Activated naive CD4-positive, alpha-beta T cell treated with anti-CD3 and anti-CD28 coated beads, Interleukin-2, amount 50 U/mL, for 16 hours (primary cell): ENCODE measurements around the gene KRTAP5-2.
"Not testable (repeated sequence)": the region's sequence is repeated elsewhere in the genome, so short reads cannot be mapped to it uniquely, and the experiment has no call there.

ENCODE experiments used
- DNase-seq: peaks from one replicate; pipeline ENCODE4 v3.0.0-alpha.2; 2020

KRTAP5-2 gene

GRCh38 chr11:1586699-1587098, 11.4 kb downstream of the KRTAP5-2 start:
- no peak for DNase-seq

- DNase-seq: not testable (repeated sequence)
Measured at GRCh38 chr11:1584661-1585370, 13.3 kb downstream of the KRTAP5-2 start, which contains the start of gene KRTAP5-1. Gene KRTAP5-1, minus strand, starts transcription at chr11:1585283. Its CDS starts 34 bp downstream, at chr11:1585249.

- not testable (repeated sequence) for DNase-seq
Measured at GRCh38 chr11:1582909-1583308, 15.2 kb downstream of the KRTAP5-2 start.

GRCh38 chr11:1581976-1582375, 16.1 kb downstream of the KRTAP5-2 start:
- DNase-seq: no peak

GRCh38 chr11:1576825-1577224, 21.3 kb downstream of the KRTAP5-2 start:
- DNase-seq: no peak

GRCh38 chr11:1575756-1576155, 22.3 kb downstream of the KRTAP5-2 start:
- DNase-seq: not testable (repeated sequence)

- DNase-seq: no peak
Measured at GRCh38 chr11:1574933-1575242, 23.2 kb downstream of the KRTAP5-2 start.

GRCh38 chr11:1574238-1574932, 23.7 kb downstream of the KRTAP5-2 start:
- peak; percentile 60 for DNase-seq

GRCh38 chr11:1573903-1574237, 24.2 kb downstream of the KRTAP5-2 start:
- no peak for DNase-seq

GRCh38 chr11:1573077-1573902, 24.8 kb downstream of the KRTAP5-2 start:
- DNase-seq: peak; percentile 40

- DNase-seq: peak; percentile 92
Measured at GRCh38 chr11:1572197-1573076, 25.7 kb downstream of the KRTAP5-2 start, which contains the start of gene DUSP8. Gene DUSP8, minus strand, starts transcription at chr11:1572271. Its CDS starts 6,445 bp downstream, at chr11:1565826.

GRCh38 chr11:1571760-1572196, 26.3 kb downstream of the KRTAP5-2 start:
- DNase-seq: no peak

GRCh38 chr11:1570896-1571759, 27.0 kb downstream of the KRTAP5-2 start:
- DNase-seq: peak; percentile 37

- DNase-seq: no peak
Measured at GRCh38 chr11:1570531-1570895, 27.6 kb downstream of the KRTAP5-2 start.

GRCh38 chr11:1570001-1570453, 28.1 kb downstream of the KRTAP5-2 start:
- no peak for DNase-seq

GRCh38 chr11:1569251-1569780, 28.8 kb downstream of the KRTAP5-2 start:
- no peak for DNase-seq

- DNase-seq: no peak
Measured at GRCh38 chr11:1568441-1568911, 29.6 kb downstream of the KRTAP5-2 start.

GRCh38 chr11:1567721-1568100, 30.4 kb downstream of the KRTAP5-2 start:
- DNase-seq: no peak

GRCh38 chr11:1567052-1567720, 30.9 kb downstream of the KRTAP5-2 start:
- DNase-seq: no peak

- DNase-seq: no peak
Measured at GRCh38 chr11:1566381-1567051, 31.6 kb downstream of the KRTAP5-2 start.
